Activated T-helper 1 cell treated with anti-CD3 and anti-CD28 coated beads, Interleukin-2, amount 50 U/mL, for 16 hours (primary cell): Measurements from ENCODE around the gene CXXC5.

Source experiments
- DNase-seq, 2 donors: peaks; one replicate each; pipeline ENCODE4 v3.0.0-alpha.2; 2020; ENCODE audit warnings: low read depth in 1 of 2, low spot score in 1 of 2

Gene CXXC5

GRCh38 chr5:139638090-139638735, 9.9 kb upstream of the CXXC5 start:
- DNase-seq = no peak

GRCh38 chr5:139638736-139639618, 9.2 kb upstream of the CXXC5 start:
- DNase-seq = no peak

DNA sequence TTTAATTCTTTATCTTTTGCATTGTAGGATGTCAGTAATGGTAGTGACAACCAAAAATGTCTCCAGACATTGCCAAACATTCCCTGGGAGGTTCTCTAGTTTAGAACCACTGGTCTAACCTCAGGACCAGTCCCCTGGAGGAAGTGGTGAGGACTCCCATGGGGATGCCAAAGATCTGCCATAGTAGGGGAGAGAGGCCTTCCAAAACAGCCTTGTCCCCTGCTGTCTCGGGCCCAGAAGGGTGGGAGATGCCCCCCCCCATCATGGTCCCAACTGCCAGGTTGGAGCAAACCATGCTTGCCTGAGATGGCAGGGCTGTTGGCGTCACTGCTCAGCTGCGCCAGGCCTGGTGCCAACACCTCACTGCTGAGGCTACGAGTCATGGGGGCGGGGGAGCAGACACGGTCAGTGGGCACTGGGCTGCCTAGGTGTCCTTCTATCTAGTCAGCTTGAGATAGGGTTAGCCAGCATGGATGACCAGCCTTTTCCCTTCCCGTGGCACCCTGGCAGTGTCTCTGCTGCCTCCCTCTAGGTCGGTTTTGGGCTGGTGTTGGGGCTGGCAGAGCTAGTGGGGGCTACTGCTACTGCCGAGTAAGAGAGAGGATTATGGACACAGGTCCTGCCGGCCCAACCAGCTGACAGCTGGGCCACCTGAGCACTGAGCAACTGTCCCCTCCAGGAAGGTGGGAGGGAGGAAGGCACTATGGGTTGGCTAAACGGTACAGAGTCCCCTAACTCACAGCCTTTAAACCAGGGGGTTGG, 8.3 kb upstream of the CXXC5 start:
- no peak for DNase-seq

DNA sequence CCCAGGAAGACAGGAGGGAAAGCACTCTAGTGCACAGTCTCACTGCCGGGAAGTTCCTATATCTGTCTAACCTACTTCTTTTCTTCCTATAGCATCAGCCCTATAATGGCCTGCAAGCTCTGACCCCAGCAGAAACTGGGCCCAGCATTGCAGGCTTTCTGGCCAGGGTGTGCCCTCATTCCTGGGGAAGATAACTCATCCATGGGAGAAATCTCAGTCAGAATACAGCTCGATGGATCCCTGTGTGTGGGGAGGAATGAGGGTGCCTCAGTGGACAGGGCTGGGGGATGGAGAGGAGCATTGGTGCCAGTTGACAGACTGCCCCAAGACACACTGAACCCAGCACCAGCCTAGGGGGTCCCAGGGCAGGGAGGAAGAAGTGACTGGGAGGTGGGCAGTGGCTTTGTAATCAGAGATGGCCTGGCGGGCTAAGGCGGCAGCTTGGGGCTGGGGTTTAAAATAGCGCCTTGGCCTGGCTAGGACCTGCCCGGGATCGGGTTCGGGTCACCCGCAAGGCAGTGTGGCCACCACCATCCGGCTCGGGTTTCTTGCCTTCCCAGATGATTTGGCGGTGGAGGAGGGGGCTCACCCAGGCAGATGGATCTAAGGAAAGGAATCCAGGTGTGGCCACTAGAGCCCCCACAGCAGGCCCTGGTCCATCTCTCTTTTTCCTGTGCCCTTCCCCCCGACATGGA, 7.6 kb upstream of the CXXC5 start:
- DNase-seq = no peak

- no peak for DNase-seq
Measured at GRCh38 chr5:139641116-139642080, 6.8 kb upstream of the CXXC5 start.

DNA sequence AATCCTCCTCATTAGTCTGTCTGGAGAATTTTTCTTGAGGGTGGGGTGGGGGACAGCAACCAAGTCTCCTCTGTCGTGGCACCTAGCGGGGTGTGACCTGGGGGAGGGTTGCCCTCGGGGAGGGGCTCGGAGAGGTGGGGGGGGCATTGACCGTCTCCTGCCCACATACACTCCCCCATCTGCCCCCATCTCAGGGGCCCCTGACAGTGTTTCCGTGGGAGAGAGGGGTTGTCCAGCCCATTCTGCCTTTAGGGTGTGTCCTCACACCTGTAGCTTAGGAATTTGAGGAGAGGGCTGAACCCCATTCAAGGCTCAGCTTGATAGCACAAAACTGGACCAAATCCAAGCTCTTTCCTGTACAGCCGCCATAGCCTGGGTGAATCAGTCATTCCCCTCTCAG, 5.9 kb upstream of the CXXC5 start:
- DNase-seq = no peak

- DNase-seq = no peak
Measured at GRCh38 chr5:139642891-139643871, 5.0 kb upstream of the CXXC5 start.

DNA sequence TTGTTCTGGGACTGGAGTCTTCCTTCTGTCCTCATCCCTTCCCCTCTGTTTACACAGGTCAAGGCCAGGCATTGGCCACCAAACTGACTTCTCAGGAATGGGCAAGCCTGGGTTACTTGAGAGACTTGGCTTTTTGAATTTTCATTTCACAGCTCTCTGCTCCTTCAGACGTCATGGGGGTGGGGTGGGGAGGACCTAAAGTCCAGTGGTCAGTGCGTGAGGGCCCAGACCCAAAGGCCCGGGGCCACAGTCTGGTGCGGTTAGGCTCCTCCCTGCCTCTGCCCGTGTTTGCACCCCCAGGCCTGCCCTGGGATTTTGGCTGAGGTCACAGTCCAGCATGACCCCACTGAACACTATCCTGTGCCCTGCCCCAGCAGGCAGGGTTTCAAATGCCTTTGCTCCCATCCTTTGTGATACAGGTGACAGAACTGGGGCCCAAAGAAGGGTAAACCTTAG, 4.1 kb upstream of the CXXC5 start:
- no peak for DNase-seq

- no peak for DNase-seq
Measured at GRCh38 chr5:139644646-139645429, 3.3 kb upstream of the CXXC5 start.

DNA sequence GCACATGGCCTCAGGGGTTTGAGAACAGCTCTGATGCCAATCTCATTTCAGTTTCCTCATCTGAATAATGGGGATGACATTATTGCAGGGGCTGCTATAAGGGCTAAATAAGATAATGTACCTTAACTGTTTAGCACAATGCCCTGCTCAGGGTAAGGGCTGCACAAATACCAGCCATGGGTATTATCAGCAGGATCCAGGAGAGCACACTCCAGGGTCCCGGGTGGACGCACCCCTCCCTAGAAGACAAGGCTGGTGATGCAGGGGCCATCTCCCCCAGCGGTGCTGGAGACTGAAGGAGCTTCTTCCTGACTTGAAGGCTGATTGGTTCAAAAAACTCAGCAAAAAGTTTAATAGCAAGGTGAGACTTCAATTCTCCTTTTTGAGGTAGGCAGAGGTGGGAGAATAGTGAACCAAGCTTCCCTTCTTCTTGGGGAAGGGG, 2.7 kb upstream of the CXXC5 start:
- DNase-seq = no peak

DNA sequence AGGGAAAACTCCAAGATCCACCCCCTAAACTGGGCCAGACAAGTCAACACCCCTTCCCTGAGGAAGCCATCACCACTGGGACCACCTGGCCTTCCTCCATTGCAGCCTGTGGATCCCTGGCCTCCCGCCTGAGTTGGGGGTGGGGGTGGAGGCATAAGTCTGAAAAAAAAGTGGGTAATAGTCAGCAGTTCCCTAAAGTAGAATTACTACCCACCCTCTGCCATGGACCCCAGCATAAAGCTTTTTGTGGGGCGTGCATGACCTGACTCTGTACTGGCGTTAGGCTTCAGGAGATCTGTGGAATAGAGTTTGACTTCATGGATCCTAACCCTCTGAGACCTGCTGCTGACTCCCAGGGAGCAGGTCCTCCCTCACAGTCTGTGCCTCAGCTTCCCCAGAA, 2.0 kb upstream of the CXXC5 start:
- DNase-seq = no peak

GRCh38 chr5:139646912-139647505, 1.1 kb upstream of the CXXC5 start:
- DNase-seq = no peak

DNA sequence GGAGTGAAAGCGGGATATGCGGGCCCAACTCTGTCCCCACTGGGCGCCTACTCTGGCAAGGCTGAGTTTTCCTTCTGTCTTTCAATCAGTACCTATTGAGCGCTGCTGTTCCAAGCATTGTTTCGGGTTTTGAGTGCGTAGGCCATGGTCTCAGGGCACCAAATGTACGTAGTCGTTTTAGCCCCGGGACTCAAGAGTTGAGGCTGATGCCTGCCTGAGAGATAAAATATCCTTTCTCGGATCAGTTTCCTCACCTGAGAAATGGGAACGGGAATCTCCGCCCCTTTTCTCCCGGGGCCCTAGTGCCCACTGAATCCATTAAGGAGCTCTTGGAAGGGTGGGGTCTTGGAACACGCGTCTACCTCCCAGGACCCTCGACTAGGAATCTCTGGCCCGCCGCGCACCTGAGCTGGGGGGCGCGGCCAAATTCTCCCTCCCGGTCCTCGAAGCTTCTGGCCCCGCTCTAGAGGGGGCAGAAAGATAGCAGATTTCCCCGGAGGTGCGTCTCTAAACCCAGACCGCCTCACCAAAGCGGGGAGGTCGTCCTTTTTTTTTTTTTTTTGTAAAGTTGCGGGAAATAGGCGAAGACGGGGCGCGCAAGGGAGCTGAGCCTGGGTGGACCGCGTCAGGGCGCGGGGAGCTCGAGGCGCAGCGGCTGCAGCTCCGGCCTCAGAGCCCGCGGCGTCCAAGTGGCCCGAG, 494 bp upstream of the CXXC5 start:
- no peak for DNase-seq

GRCh38 chr5:139649082-139649991, 1.2 kb downstream of the CXXC5 start:
- no peak for DNase-seq

DNA sequence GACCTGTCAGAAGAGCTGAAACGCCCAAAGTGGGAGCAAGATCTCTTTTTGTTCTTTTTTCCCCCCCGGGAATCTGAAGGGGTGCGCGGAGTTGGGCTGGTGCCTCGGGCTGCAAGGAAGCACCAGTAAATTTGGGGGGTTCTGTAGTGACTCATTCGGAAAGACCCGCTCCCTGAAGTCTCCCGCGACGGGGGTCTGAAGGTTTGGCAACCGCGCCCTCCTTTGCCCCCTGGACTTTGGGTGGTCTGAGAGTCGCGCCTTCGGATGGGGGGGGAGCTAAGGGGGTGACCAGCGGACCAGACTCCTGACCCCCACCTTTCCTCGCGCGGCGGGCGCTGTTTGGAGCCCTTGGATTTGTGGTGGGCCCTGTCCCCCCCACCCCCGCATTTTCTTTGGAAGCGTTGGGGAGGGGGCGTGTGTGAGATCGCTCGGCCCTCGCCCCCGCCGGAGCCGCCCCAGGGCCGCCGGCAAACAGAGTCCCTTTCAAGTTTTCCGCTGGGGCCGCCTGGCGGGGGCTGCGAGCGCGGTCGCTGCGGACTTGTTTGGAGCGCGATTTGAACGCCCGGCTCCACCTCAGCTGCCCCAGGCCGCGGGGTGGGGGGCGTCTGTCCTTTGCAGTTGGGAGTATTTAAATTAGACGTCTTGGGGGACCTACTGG, 2.0 kb downstream of the CXXC5 start:
- DNase-seq = no peak

DNA sequence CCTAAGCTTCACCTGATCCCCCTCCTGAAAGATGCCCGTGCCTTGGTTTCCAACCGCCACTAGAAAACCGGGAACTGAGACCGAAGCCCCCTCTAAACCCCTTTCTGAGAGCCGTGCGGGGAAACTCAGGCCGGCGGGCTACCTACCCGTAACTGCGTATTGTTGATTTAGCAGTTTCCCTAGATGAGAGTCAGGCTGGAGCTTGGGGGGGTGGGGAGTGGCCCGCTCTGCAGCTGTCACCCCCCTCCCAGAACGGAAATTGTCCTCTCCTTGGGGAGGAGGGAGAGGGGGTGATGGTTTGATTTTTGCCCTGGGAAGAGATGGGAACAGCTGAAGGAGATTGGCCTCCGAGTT, 2.5 kb downstream of the CXXC5 start:
- no peak for DNase-seq
